Stomach (tissue), 9 donors: ENCODE results near the gene FABP6. TPM values are rescaled to one million over a fixed set of nuclear protein-coding genes. Genes with fewer than 3 reads are reported as not detected.

Source experiments
- DNase-seq, 2 donors: peaks; one replicate each; pipeline versions ENCODE4 v3.0.0 to v3.0.0-alpha.2; 2013 to 2019
- H3K27ac ChIP-seq, 5 donors: fragments of 200-600 bp in 4 of 5; sonication (generic) in 4 of 5; one replicate each; pipeline ENCODE4 v1.5.1; 2013 to 2019; ENCODE audit warnings: mild to moderate bottlenecking in 1 of 5, moderate library complexity in 1 of 5
- H3K27me3 ChIP-seq, 3 donors: fragments of 200-600 bp; sonication (generic); one replicate each; pipeline ENCODE4 v1.5.1; 2017 to 2019; ENCODE audit warnings: mixed run types in 1 of 3
- H3K36me3 ChIP-seq, 4 donors: fragments of 200-600 bp; sonication (generic); 1 replicate in 3 of 4; 2 replicates in 1 of 4; pipeline ENCODE4 v1.5.1; 2016 to 2019
- H3K4me1 ChIP-seq, 4 donors: fragments of 200-600 bp; sonication (generic); one replicate each; pipeline ENCODE4 v1.5.1; 2016 to 2019
- H3K4me3 ChIP-seq, 4 donors: fragments of 200-600 bp; sonication (generic) in 3 of 4; one replicate each; pipeline ENCODE4 v1.5.1; 2016 to 2019; ENCODE audit warnings: mild to moderate bottlenecking in 1 of 4
- H3K9me3 ChIP-seq, 4 donors: fragments of 200-600 bp; sonication (generic); one replicate each; pipeline ENCODE4 v1.5.1; 2016 to 2019
- CTCF ChIP-seq, 7 experiments: fragments of 450-650 bp in 4 of 7; fragments of 200-600 bp in 3 of 7; sonication (generic) in 3 of 7; IDR thresholded peaks; one replicate each; pipeline ENCODE4 v1.5.1; 2016 to 2019; ENCODE audit warnings: antibody characterized with exemption in 7 of 7, control low read depth in 2 of 7, mild to moderate bottlenecking in 1 of 7
- EP300 ChIP-seq: sonication (generic); formaldehyde crosslinking; IDR thresholded peaks from one replicate; pipeline ENCODE4 v1.6.1; 2017; ENCODE audit warnings: antibody characterized with exemption
- POLR2A ChIP-seq, 4 donors: fragments of 450-650 bp; IDR thresholded peaks; one replicate each; pipeline ENCODE4 v1.6.1; 2016; ENCODE audit warnings: antibody characterized with exemption in 4 of 4, control low read depth in 2 of 4, mild to moderate bottlenecking in 1 of 4, moderate library complexity in 1 of 4
- POLR2AphosphoS5 ChIP-seq, 3 donors: sonication (generic); formaldehyde crosslinking; IDR thresholded peaks; one replicate each; pipeline ENCODE4 v1.6.1; 2016; ENCODE audit warnings: antibody characterized with exemption in 3 of 3
- WGBS, 5 donors: extraction: QIAGEN DNeasy Blood & Tissue Kit in 3 of 5; methylation state at CpG; one replicate each; pipeline versions ENCODE4 v1.1.5 to v1.1.7; 2013 to 2018; 5-methylcytosine and 5-hydroxymethylcytosine counted together
- intact Hi-C: fragments of 100-400 bp; cut with DNase I; formaldehyde crosslinking; loops from one replicate; pipeline ENCODE4 v1.15.1; 2023; ENCODE audit warnings: low total_unique reads
- polyA plus RNA-seq, 3 donors: library from polyadenylated mRNA; stranded (reverse); fragments of 200-250 nt; gene quantifications; one replicate each; pipeline ENCODE4 v1.2.3, GENCODE V29; 2013
- total RNA-seq, 5 donors: library from RNA; depleted of rRNA; stranded (reverse); fragments of >200 nt; gene quantifications; one replicate each; pipeline versions ENCODE4 v1.1.0 to v1.2.3, GENCODE V29; 2014 to 2016
- donor health status: healthy with polysubstance abuse.
- donor health status: Bipolar disorder and iron deficiency.
- donor health status: healthy.

FABP6 gene
- total and polyA plus RNA-seq, 8 donors, result 0.50 to 6.1 (median 1.9) TPM; not detected in 5

GRCh38 chr5:160198841-160199409 lies 30.4 kb upstream of the FABP6 start:
- WGBS, 5 donors, result 45 to 55% (median 45%) methylated on average over 7 to 8 of the region's 8 CpGs
- peak overlapping the region; percentile 42 to 46 (median 44) for H3K4me3 ChIP-seq
- DNase-seq, result no peak

DNA sequence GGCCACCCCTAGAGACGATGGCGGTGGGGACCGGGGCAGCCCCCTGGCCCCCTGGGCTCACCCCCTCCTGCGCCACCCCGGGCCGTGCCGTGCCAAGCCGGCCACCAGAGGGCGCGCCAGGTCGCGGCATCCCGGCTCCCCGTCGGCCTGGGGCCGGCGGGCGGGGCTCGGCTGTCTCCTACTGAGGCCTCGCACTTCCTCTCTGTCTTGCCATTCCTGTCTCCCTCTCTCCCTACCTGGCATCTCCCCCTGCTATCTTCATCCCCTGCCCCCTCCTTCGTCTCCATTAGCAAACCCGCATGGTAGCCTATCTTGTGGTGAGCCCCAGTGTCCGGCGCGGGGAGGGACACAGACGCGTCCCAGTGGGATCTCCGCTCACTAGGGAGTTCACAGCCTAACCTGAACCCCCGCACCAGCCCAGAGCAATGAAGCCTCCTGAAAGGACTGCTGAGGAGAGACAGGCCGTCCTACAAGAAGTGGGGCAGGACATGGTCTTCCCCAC lies 29.8 kb upstream of the FABP6 start:
- intact Hi-C loops, result loop anchor here (5.0 kb wide), 1 partner anchor 148 kb away; no protein-coding TSS in a partner anchor
- no peaks in the 10 kb centered on the region for H3K36me3 ChIP-seq
- no peaks in the 10 kb centered on the region for H3K9me3 ChIP-seq
- WGBS, 5 donors, result 1 to 6% (median 2%) methylated on average over 12 to 30 of the region's 30 CpGs
- peak overlapping the region; percentile 42 to 46 (median 44) for H3K4me3 ChIP-seq
- peak; percentile 79 to 89 for DNase-seq
- peaks cover 0 to 15% (median 10%) of the 10 kb centered on the region in 4 donors for H3K4me1 ChIP-seq
- peaks cover 0 to 18% (median 0%) of the 10 kb centered on the region in 3 donors for H3K27me3 ChIP-seq
- TF ChIP-seq CTCF (IDR thresholded peaks at IDR 0.05) (peak in 5 of 7 experiments; percentile 48 to 98 (median 89)), EP300 (no peak), POLR2A (IDR thresholded peaks at IDR 0.05) (no peak), POLR2AphosphoS5 (IDR thresholded peaks at IDR 0.05) (no peak)
- H3K27ac ChIP-seq, result no peak overlapping the region

More at GRCh38 chr5:160198841-160199409, 30.4 kb upstream of the FABP6 start:
- Histone ChIP-seq H3K27ac (no peak overlapping the region), H3K9me3 (no peaks in the 10 kb centered on the region), H3K27me3 (peaks cover 0 to 18% (median 0%) of the 10 kb centered on the region in 3 donors), H3K4me1 (peaks cover 0 to 15% (median 10%) of the 10 kb centered on the region in 4 donors), H3K36me3 (no peaks in the 10 kb centered on the region)
- TF ChIP-seq CTCF (IDR thresholded peaks at IDR 0.05), result no peak
- TF ChIP-seq POLR2A (IDR thresholded peaks at IDR 0.05), result no peak
- TF ChIP-seq EP300, result no peak
- no peak for TF ChIP-seq POLR2AphosphoS5 (IDR thresholded peaks at IDR 0.05)
- intact Hi-C loops, result loop anchor here (5.0 kb wide), 1 partner anchor 148 kb away; no protein-coding TSS in a partner anchor

DNA sequence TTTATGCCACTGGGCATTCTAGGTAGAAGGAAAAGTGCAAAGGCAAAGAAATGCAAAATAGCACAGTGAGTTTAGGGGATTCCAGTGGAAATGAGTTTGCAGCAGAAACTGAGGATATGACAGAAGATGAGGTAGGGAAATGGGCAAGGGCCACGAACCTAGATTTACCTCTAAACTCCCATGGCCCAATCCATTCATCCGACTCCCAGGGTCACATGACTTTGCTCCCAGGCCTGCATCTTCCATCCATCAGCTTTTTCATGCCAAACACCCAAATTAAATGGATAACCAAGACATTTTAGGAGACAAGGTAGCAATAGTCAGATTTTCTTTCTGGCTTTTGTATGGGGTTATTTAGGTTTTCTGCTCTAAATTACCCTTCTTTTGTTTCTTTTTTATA lies 22.2 kb upstream of the FABP6 start:
- Histone ChIP-seq H3K4me3 (no peak overlapping the region), H3K4me1 (no peaks in the 10 kb centered on the region), H3K9me3 (no peaks in the 10 kb centered on the region), H3K27ac (no peak overlapping the region), H3K27me3 (no peaks in the 10 kb centered on the region), H3K36me3 (no peaks in the 10 kb centered on the region)
- WGBS, 5 donors, result 71 to 93% (median 83%) methylated on average over 2 of the region's 2 CpGs
- DNase-seq, result no peak
- intact Hi-C loops, result no loop called here
- TF ChIP-seq CTCF (IDR thresholded peaks at IDR 0.05) (no peak), EP300 (no peak), POLR2AphosphoS5 (IDR thresholded peaks at IDR 0.05) (no peak), POLR2A (IDR thresholded peaks at IDR 0.05) (no peak)

DNA sequence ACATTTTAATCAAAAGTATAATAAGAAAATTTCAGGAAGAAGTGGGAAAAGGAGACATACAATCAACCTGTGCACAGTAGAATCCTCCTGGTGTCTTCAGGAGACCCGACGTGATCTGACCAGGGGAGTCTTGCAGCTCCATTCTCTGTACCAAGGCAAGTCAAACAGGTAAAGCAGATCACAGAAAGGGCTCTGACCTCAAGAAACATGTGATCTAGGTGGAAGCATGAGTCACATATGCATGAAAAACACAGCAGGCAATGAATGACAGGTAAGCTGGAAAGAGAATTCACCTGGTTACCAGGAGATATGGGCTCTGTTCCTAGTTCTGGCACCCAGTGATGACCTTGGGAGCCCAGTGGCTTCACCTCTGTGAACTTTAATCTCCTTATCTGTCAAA lies 19.4 kb upstream of the FABP6 start:
- peak in 1 of 2 donors; percentile 84 for DNase-seq
- H3K36me3 ChIP-seq, result no peaks in the 10 kb centered on the region
- no peaks in the 10 kb centered on the region for H3K9me3 ChIP-seq
- TF ChIP-seq POLR2A (IDR thresholded peaks at IDR 0.05) (no peak), POLR2AphosphoS5 (IDR thresholded peaks at IDR 0.05) (no peak), EP300 (no peak), CTCF (IDR thresholded peaks at IDR 0.05) (no peak)
- H3K27ac ChIP-seq, result no peak overlapping the region
- WGBS, 5 donors, result 34 to 63% (median 43%) methylated on average over 2 of the region's 2 CpGs
- no peak overlapping the region for H3K4me3 ChIP-seq
- H3K27me3 ChIP-seq, result no peaks in the 10 kb centered on the region
- H3K4me1 ChIP-seq, result no peaks in the 10 kb centered on the region
- intact Hi-C loops, result no loop called here
